ENCODE data around the gene RPL38. TPM values are rescaled to one million over a fixed set of nuclear protein-coding genes. Genes with fewer than 3 reads are reported as not detected.

Gene RPL38
- total RNA-seq, 1 donor from 2014 or later = 919 TPM

DNA sequence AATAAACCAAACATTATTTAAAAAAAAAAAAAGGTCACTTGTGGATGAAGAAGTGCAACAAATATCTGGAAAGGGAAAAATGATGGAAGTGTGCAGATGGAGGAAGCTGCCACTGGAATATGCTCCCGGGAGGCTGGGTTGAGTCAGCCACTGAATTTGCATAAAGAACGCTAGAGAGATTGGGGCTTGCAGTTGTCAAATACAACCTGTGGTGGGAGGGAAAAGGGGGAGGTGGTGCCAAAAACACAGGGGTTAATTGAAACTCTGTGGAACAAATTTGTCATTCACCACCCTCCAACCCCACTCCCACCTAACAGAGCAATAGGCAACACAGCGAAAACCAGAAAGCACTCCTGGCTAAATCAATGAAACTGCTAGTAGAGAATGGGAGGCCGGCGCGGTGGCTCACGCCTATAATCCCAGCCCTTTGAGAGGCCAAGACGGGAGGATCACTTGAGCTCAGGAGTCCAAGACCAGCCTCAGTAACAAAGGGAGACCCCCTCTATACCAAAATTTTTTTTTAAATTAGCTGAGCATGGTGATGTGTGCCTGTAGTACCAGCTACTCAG lies 37.6 kb upstream of the RPL38 start:
- Histone ChIP-seq H3K9ac (ENCODE audit: low read length) (no peak overlapping the region), H3K79me2 (ENCODE audit: insufficient read depth, low read length) (no peaks in the 10 kb centered on the region), H3K36me3 (ENCODE audit: insufficient read depth, low read length) (no peaks in the 10 kb centered on the region), H3K4me3 (ENCODE audit: insufficient read depth, low read depth, low read length) (no peak overlapping the region), H3K4me1 (ENCODE audit: insufficient read depth, low read length) (no peaks in the 10 kb centered on the region), H3K9me3 (ENCODE audit: insufficient read depth, low read depth, low read length) (no peaks in the 10 kb centered on the region), H3K4me2 (ENCODE audit: low read length) (no peak overlapping the region), H2AFZ (ENCODE audit: low read depth, low read length) (no peak overlapping the region), H4K20me1 (ENCODE audit: insufficient read depth, low read length) (no peaks in the 10 kb centered on the region), H3K27me3 (ENCODE audit: insufficient read depth, low read length) (peaks cover 3% of the 10 kb centered on the region), H3K27ac (ENCODE audit: low read depth, low read length) (no peak overlapping the region)
- Mint-ChIP-seq H3K4me3 (ENCODE audit: unreplicated experiment) (no peak overlapping the region), H3K36me3 (ENCODE audit: low read depth, unreplicated experiment) (no peaks in the 10 kb centered on the region), H3K9me3 (ENCODE audit: unreplicated experiment) (peaks cover 4% of the 10 kb centered on the region), H3K27ac (ENCODE audit: unreplicated experiment) (no peak overlapping the region), H3K4me1 (ENCODE audit: low read depth, unreplicated experiment) (no peaks in the 10 kb centered on the region), H3K27me3 (ENCODE audit: low read depth, unreplicated experiment) (peaks cover 27% of the 10 kb centered on the region)
- DNase-seq (ENCODE audit: low read depth) = no peak
- FAIRE-seq = no peak
- TF ChIP-seq EZH2 (IDR thresholded peaks at IDR 0.05; ENCODE audit: insufficient read depth, low read length) = no peak
- TF ChIP-seq, protein P1, sequence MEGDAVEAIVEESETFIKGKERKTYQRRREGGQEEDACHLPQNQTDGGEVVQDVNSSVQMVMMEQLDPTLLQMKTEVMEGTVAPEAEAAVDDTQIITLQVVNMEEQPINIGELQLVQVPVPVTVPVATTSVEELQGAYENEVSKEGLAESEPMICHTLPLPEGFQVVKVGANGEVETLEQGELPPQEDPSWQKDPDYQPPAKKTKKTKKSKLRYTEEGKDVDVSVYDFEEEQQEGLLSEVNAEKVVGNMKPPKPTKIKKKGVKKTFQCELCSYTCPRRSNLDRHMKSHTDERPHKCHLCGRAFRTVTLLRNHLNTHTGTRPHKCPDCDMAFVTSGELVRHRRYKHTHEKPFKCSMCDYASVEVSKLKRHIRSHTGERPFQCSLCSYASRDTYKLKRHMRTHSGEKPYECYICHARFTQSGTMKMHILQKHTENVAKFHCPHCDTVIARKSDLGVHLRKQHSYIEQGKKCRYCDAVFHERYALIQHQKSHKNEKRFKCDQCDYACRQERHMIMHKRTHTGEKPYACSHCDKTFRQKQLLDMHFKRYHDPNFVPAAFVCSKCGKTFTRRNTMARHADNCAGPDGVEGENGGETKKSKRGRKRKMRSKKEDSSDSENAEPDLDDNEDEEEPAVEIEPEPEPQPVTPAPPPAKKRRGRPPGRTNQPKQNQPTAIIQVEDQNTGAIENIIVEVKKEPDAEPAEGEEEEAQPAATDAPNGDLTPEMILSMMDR (IDR thresholded peaks at IDR 0.05; ENCODE audit: insufficient read depth, low read depth, low read length) = no peak

DNA sequence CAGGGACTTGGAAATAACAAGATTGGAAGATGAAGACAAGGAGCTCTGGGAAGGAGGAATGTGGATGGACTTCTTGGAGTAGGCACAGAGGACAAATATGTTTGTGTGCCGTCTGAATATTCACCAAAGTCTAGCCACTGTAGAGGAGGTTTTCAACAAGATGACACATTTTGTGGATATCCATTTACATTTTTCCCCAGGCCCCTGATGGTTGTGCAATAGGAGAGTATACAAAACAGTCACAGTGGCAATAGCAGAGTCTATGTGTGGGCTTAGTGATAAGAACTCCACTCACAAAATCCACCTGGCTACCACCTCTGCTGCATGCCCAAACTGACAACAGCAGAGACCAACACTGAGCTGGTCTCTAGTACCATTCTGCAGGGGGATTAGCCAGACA lies 32.6 kb upstream of the RPL38 start:
- Histone ChIP-seq H3K36me3 (ENCODE audit: insufficient read depth, low read length) (no peaks in the 10 kb centered on the region), H3K4me2 (ENCODE audit: low read length) (no peak overlapping the region), H3K79me2 (ENCODE audit: insufficient read depth, low read length) (no peaks in the 10 kb centered on the region), H2AFZ (ENCODE audit: low read depth, low read length) (no peak overlapping the region), H3K4me3 (ENCODE audit: insufficient read depth, low read depth, low read length) (no peak overlapping the region), H3K4me1 (ENCODE audit: insufficient read depth, low read length) (no peaks in the 10 kb centered on the region), H3K9me3 (ENCODE audit: insufficient read depth, low read depth, low read length) (peaks cover 3% of the 10 kb centered on the region), H3K9ac (ENCODE audit: low read length) (no peak overlapping the region), H3K27me3 (ENCODE audit: insufficient read depth, low read length) (peaks cover 7% of the 10 kb centered on the region), H3K27ac (ENCODE audit: low read depth, low read length) (no peak overlapping the region), H4K20me1 (ENCODE audit: insufficient read depth, low read length) (no peaks in the 10 kb centered on the region)
- Mint-ChIP-seq H3K4me1 (ENCODE audit: low read depth, unreplicated experiment) (no peaks in the 10 kb centered on the region), H3K4me3 (ENCODE audit: unreplicated experiment) (no peak overlapping the region), H3K27ac (ENCODE audit: unreplicated experiment) (no peak overlapping the region), H3K9me3 (ENCODE audit: unreplicated experiment) (peaks cover 2% of the 10 kb centered on the region), H3K36me3 (ENCODE audit: low read depth, unreplicated experiment) (no peaks in the 10 kb centered on the region), H3K27me3 (ENCODE audit: low read depth, unreplicated experiment) (peaks cover 40% of the 10 kb centered on the region)
- FAIRE-seq = no peak
- DNase-seq (ENCODE audit: low read depth) = no peak
- TF ChIP-seq EZH2 (IDR thresholded peaks at IDR 0.05; ENCODE audit: insufficient read depth, low read length) = no peak
- TF ChIP-seq, protein P1 (IDR thresholded peaks at IDR 0.05; ENCODE audit: insufficient read depth, low read depth, low read length) = no peak

- Mint-ChIP-seq H3K27me3 (ENCODE audit: low read depth, unreplicated experiment) (peaks cover 37% of the 10 kb centered on the region), H3K4me1 (ENCODE audit: low read depth, unreplicated experiment) (peaks cover 8% of the 10 kb centered on the region), H3K4me3 (ENCODE audit: unreplicated experiment) (no peak overlapping the region), H3K36me3 (ENCODE audit: low read depth, unreplicated experiment) (no peaks in the 10 kb centered on the region), H3K27ac (ENCODE audit: unreplicated experiment) (no peak overlapping the region), H3K9me3 (ENCODE audit: unreplicated experiment) (no peaks in the 10 kb centered on the region)
- H2AFZ ChIP-seq (ENCODE audit: low read depth, low read length) = no peak overlapping the region
- no peaks in the 10 kb centered on the region for H3K79me2 ChIP-seq (ENCODE audit: insufficient read depth, low read length)
- H3K27ac ChIP-seq (ENCODE audit: low read depth, low read length) = no peak overlapping the region
- H3K9me3 ChIP-seq (ENCODE audit: insufficient read depth, low read depth, low read length) = peaks cover 3% of the 10 kb centered on the region
- H3K9ac ChIP-seq (ENCODE audit: low read length) = no peak overlapping the region
- H3K4me2 ChIP-seq (ENCODE audit: low read length) = no peak overlapping the region
- H4K20me1 ChIP-seq (ENCODE audit: insufficient read depth, low read length) = no peaks in the 10 kb centered on the region
- peaks cover 7% of the 10 kb centered on the region for H3K27me3 ChIP-seq (ENCODE audit: insufficient read depth, low read length)
- no peak overlapping the region for H3K4me3 ChIP-seq (ENCODE audit: insufficient read depth, low read depth, low read length)
- FAIRE-seq = no peak
- no peak for DNase-seq (ENCODE audit: low read depth)
- H3K4me1 ChIP-seq (ENCODE audit: insufficient read depth, low read length) = peaks cover 4% of the 10 kb centered on the region
- no peak for TF ChIP-seq EZH2 (IDR thresholded peaks at IDR 0.05; ENCODE audit: insufficient read depth, low read length)
- no peaks in the 10 kb centered on the region for H3K36me3 ChIP-seq (ENCODE audit: insufficient read depth, low read length)
Observed at GRCh38 chr17:74172700-74173099, 30.8 kb upstream of the RPL38 start.
